ENCODE measurements around the gene OSBP2. TPM values are rescaled to one million over a fixed set of nuclear protein-coding genes. Genes with fewer than 3 reads are reported as not detected.

OSBP2 gene
- total RNA-seq, 4 donors from 2014 or later, result 0.35 to 3.5 (median 1.8) TPM

- H3K27ac ChIP-seq, result no peak overlapping the region
- ATAC-seq, result no peak
- TF ChIP-seq EP300 (IDR thresholded peaks at IDR 0.05) (no peak), POLR2A (IDR thresholded peaks at IDR 0.05) (no peak)
- WGBS, 2 donors (ENCODE audit: low coverage in 1 of 2), result 70 to 76% methylated on average over 5 to 11 of the region's 23 CpGs
- no peaks in the 10 kb centered on the region for H3K4me1 ChIP-seq
- H3K9me3 ChIP-seq, result peaks cover 0 to 6% (median 0%) of the 10 kb centered on the region in 3 donors
- H3K27me3 ChIP-seq, result no peaks in the 10 kb centered on the region
- no peak overlapping the region for H3K4me3 ChIP-seq
- H3K36me3 ChIP-seq, result peaks cover 0 to 38% of the 10 kb centered on the region in 2 donors
These were observed 199.0 kb downstream of the OSBP2 start for GRCh38 chr22:30893434-30894370.

GRCh38 chr22:30894371-30894740 lies 199.7 kb downstream of the OSBP2 start:
- peaks cover 0 to 13% (median 0%) of the 10 kb centered on the region in 3 donors for H3K9me3 ChIP-seq
- WGBS, 2 donors (ENCODE audit: low coverage in 1 of 2), result 63 to 72% methylated on average over 2 to 3 of the region's 3 CpGs

GRCh38 chr22:30902496-30903357 lies 208.1 kb downstream of the OSBP2 start:
- 49 to 58% methylated on average over 6 to 11 of the region's 16 CpGs for WGBS, 2 donors (ENCODE audit: low coverage in 1 of 2)
- H3K4me3 ChIP-seq, result no peak overlapping the region
- H3K36me3 ChIP-seq, result peaks cover 0 to 40% of the 10 kb centered on the region in 2 donors
- H3K27ac ChIP-seq, result no peak overlapping the region
- no peaks in the 10 kb centered on the region for H3K27me3 ChIP-seq
- no peak for TF ChIP-seq POLR2AphosphoS5 (IDR thresholded peaks at IDR 0.05)
- no peak for TF ChIP-seq CTCF (IDR thresholded peaks at IDR 0.05)
- TF ChIP-seq POLR2A (IDR thresholded peaks at IDR 0.05), result no peak
- no peak for TF ChIP-seq EP300 (IDR thresholded peaks at IDR 0.05)
- H3K4me1 ChIP-seq, result no peaks in the 10 kb centered on the region
- H3K9me3 ChIP-seq, result peaks cover 0 to 24% (median 0%) of the 10 kb centered on the region in 3 donors
- ATAC-seq, result no peak

More at GRCh38 chr22:30894371-30894740, 199.7 kb downstream of the OSBP2 start:
- Histone ChIP-seq H3K27me3 (no peaks in the 10 kb centered on the region), H3K4me3 (no peak overlapping the region), H3K4me1 (no peaks in the 10 kb centered on the region), H3K36me3 (peaks cover 0 to 31% of the 10 kb centered on the region in 2 donors), H3K27ac (no peak overlapping the region)
- no peak for ATAC-seq
- TF ChIP-seq POLR2A (IDR thresholded peaks at IDR 0.05) (no peak), EP300 (IDR thresholded peaks at IDR 0.05) (no peak)

DNA sequence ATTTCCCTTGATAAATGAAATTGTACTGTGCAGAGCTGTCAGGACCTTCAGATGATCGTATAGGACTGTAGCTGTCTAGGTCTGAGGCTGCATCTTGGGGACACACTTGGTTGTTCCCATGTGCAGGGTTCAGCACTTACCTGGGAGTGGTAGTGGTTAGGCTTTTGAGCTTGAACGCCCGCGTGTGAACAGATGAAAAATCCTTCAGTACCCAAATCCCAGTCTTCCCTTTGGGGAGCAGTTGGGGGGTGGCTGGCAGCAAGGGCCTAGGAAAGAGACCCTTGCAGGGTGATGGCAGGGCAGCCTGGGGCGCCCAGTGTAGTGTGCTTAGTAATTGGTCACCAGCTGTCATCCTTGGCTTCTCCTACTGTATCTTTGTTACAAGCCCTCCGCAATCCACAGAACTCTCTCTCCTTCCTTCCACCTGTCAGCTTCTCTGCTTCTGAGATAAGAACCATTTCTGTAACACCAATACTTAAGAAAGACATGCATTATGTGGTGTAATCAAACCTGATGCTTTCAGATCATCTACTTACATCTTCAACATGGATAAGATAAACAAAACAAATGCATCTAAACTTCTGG lies 209.3 kb downstream of the OSBP2 start:
- Histone ChIP-seq H3K27me3 (no peaks in the 10 kb centered on the region), H3K4me3 (no peak overlapping the region), H3K4me1 (no peaks in the 10 kb centered on the region), H3K27ac (no peak overlapping the region), H3K9me3 (peaks cover 0 to 15% (median 0%) of the 10 kb centered on the region in 3 donors), H3K36me3 (peaks cover 0 to 48% of the 10 kb centered on the region in 2 donors)
- no peak for TF ChIP-seq POLR2AphosphoS5 (IDR thresholded peaks at IDR 0.05)
- no peak for TF ChIP-seq EP300 (IDR thresholded peaks at IDR 0.05)
- TF ChIP-seq POLR2A (IDR thresholded peaks at IDR 0.05), result no peak
- TF ChIP-seq CTCF (IDR thresholded peaks at IDR 0.05), result no peak
- WGBS, 2 donors (ENCODE audit: low coverage in 1 of 2), result 93% methylated on average over 2 of the region's 6 CpGs; no CpG with 5 or more reads in 1 of the 2 donors
- no peak for ATAC-seq

DNA sequence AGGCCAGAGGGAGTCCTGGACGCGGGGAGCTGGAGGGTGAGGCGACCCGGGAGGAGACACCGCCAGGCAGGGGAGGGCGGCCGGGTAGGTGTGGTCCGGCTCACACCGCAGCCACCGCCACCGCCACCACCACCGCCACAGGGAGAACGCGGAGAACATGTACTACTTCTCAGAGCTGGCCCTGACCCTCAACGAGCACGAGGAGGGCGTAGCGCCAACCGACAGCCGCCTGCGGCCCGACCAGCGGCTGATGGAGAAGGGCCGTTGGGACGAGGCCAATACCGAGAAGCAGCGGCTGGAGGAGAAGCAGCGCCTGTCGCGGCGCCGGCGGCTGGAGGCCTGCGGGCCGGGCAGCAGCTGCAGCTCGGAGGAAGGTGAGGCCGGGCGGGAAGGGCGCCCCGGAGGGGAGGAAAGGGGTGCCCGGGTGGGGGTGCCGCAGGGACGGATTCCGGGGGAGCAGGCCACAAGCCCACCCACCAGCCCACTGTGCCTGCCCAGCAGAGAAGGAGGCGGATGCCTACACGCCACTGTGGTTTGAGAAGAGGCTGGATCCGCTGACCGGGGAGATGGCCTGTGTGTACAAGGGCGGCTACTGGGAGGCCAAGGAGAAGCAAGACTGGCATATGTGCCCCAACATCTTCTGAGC lies 211.1 kb downstream of the OSBP2 start:
- WGBS, 2 donors (ENCODE audit: low coverage in 1 of 2), result 94 to 100% methylated on average over 1 to 17 of the region's 49 CpGs
- Histone ChIP-seq H3K27ac (no peak overlapping the region), H3K4me1 (no peaks in the 10 kb centered on the region), H3K27me3 (no peaks in the 10 kb centered on the region), H3K36me3 (peaks cover 0 to 46% of the 10 kb centered on the region in 2 donors), H3K4me3 (no peak overlapping the region), H3K9me3 (no peaks in the 10 kb centered on the region)
- no peak for ATAC-seq
- no peak for TF ChIP-seq POLR2AphosphoS5 (IDR thresholded peaks at IDR 0.05)
- no peak for TF ChIP-seq EP300 (IDR thresholded peaks at IDR 0.05)
- TF ChIP-seq CTCF (IDR thresholded peaks at IDR 0.05), result no peak
- TF ChIP-seq POLR2A (IDR thresholded peaks at IDR 0.05), result no peak
